ENCODE results near the gene CST3. TPM values are rescaled to one million over a fixed set of nuclear protein-coding genes. Genes with fewer than 3 reads are reported as not detected.

Gene CST3
- total RNA-seq, 1 experiment from 2014 or later, result 262 TPM

DNA sequence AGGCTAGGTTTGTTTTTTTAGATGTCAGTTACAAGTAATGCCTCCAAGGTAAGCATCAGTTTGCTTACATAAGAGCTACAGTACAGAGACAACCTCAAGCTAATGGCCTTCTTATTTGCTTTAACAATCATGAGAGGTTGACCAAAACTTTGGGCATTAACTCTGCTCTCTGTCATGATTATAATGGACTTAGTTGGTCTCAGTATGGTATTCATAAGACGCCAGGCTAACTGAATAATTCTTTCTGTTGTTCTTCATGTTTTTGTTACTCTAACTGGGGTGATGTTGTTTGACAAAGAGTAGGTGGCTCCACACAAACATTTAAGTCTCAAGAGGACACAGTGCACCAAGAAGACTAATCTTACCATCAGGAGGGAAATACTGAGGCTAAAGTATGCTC lies 41.8 kb downstream of the CST3 start:
- H2AFZ ChIP-seq, result no peak overlapping the region
- no peak for TF ChIP-seq EZH2 (IDR thresholded peaks at IDR 0.05; ENCODE audit: low read depth)
- TF ChIP-seq, protein P1, sequence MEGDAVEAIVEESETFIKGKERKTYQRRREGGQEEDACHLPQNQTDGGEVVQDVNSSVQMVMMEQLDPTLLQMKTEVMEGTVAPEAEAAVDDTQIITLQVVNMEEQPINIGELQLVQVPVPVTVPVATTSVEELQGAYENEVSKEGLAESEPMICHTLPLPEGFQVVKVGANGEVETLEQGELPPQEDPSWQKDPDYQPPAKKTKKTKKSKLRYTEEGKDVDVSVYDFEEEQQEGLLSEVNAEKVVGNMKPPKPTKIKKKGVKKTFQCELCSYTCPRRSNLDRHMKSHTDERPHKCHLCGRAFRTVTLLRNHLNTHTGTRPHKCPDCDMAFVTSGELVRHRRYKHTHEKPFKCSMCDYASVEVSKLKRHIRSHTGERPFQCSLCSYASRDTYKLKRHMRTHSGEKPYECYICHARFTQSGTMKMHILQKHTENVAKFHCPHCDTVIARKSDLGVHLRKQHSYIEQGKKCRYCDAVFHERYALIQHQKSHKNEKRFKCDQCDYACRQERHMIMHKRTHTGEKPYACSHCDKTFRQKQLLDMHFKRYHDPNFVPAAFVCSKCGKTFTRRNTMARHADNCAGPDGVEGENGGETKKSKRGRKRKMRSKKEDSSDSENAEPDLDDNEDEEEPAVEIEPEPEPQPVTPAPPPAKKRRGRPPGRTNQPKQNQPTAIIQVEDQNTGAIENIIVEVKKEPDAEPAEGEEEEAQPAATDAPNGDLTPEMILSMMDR (conservative IDR thresholded peaks at IDR 0.05), result no peak
- ChIA-PET CTCF (no interaction called here), POLR2A (ENCODE audit: unreplicated experiment) (no interaction called here)
- no peaks in the 10 kb centered on the region for H3K79me2 ChIP-seq (ENCODE audit: low read depth)
- peaks cover 5% of the 10 kb centered on the region; the same call in 1 of the 2 replicates for H3K27me3 ChIP-seq (ENCODE audit: insufficient read depth, low read depth)
- H3K4me1 ChIP-seq (replicated peaks; ENCODE audit: insufficient read depth), result no peaks in the 10 kb centered on the region
- no peak overlapping the region for H3K4me3 ChIP-seq
- H3K9me2 ChIP-seq (ENCODE audit: insufficient read depth), result no peaks in the 10 kb centered on the region
- H3F3A ChIP-seq (ENCODE audit: insufficient read depth, low read depth), result no peaks in the 10 kb centered on the region
- H3K36me3 ChIP-seq (ENCODE audit: low read depth), result no peaks in the 10 kb centered on the region
- intact Hi-C loops (cut with micrococcal nuclease; ENCODE audit: unreplicated experiment), result no loop called here
- H3K4me2 ChIP-seq, result no peak overlapping the region
- H3K27ac ChIP-seq, result no peak overlapping the region
- H3K9me3 ChIP-seq (ENCODE audit: insufficient read depth, low read depth), result no peaks in the 10 kb centered on the region
- no TSS peak for BruUV-seq (replicated peaks)
- no peaks in the 10 kb centered on the region for H4K20me1 ChIP-seq (ENCODE audit: insufficient read depth)
- DNase-seq, result no peak

- intact Hi-C loops (cut with micrococcal nuclease; ENCODE audit: unreplicated experiment), result no loop called here
- Histone ChIP-seq H3K36me3 (ENCODE audit: low read depth) (no peaks in the 10 kb centered on the region), H3F3A (ENCODE audit: insufficient read depth, low read depth) (no peaks in the 10 kb centered on the region), H3K4me3 (no peak overlapping the region), H3K79me2 (ENCODE audit: low read depth) (no peaks in the 10 kb centered on the region), H3K9me2 (ENCODE audit: insufficient read depth) (no peaks in the 10 kb centered on the region), H2AFZ (no peak overlapping the region), H3K27me3 (ENCODE audit: insufficient read depth, low read depth) (no peaks in the 10 kb centered on the region), H3K9me3 (ENCODE audit: insufficient read depth, low read depth) (no peaks in the 10 kb centered on the region), H4K20me1 (ENCODE audit: insufficient read depth) (no peaks in the 10 kb centered on the region), H3K27ac (no peak overlapping the region), H3K4me1 (replicated peaks; ENCODE audit: insufficient read depth) (no peaks in the 10 kb centered on the region), H3K4me2 (no peak overlapping the region)
- BruUV-seq (replicated peaks), result no TSS peak
- no peak for DNase-seq
- POLR2A ChIA-PET (ENCODE audit: unreplicated experiment), result no interaction called here
- CTCF ChIA-PET, result no interaction called here
- TF ChIP-seq, protein P1 (conservative IDR thresholded peaks at IDR 0.05), result no peak
- TF ChIP-seq EZH2 (IDR thresholded peaks at IDR 0.05; ENCODE audit: low read depth), result no peak
Observed at GRCh38 chr20:23588434-23589403, 49.0 kb downstream of the CST3 start.

- intact Hi-C loops (cut with micrococcal nuclease; ENCODE audit: unreplicated experiment), result no loop called here
- no peaks in the 10 kb centered on the region for H3K79me2 ChIP-seq (ENCODE audit: low read depth)
- no peaks in the 10 kb centered on the region for H4K20me1 ChIP-seq (ENCODE audit: insufficient read depth)
- no peak overlapping the region for H3K4me3 ChIP-seq
- no peak overlapping the region for H2AFZ ChIP-seq
- TF ChIP-seq, protein P1 (conservative IDR thresholded peaks at IDR 0.05), result no peak
- no peak for TF ChIP-seq EZH2 (IDR thresholded peaks at IDR 0.05; ENCODE audit: low read depth)
- ChIA-PET CTCF (no interaction called here), POLR2A (ENCODE audit: unreplicated experiment) (no interaction called here)
- no peaks in the 10 kb centered on the region for H3K9me2 ChIP-seq (ENCODE audit: insufficient read depth)
- no peak for DNase-seq
- BruUV-seq (replicated peaks), result no TSS peak
- H3K27ac ChIP-seq, result no peak overlapping the region
- H3K4me2 ChIP-seq, result no peak overlapping the region
- no peaks in the 10 kb centered on the region for H3K27me3 ChIP-seq (ENCODE audit: insufficient read depth, low read depth)
- H3K36me3 ChIP-seq (ENCODE audit: low read depth), result no peaks in the 10 kb centered on the region
- H3F3A ChIP-seq (ENCODE audit: insufficient read depth, low read depth), result no peaks in the 10 kb centered on the region
- H3K9me3 ChIP-seq (ENCODE audit: insufficient read depth, low read depth), result no peaks in the 10 kb centered on the region
- no peaks in the 10 kb centered on the region for H3K4me1 ChIP-seq (replicated peaks; ENCODE audit: insufficient read depth)
Observed at GRCh38 chr20:23587631-23588030, 50.1 kb downstream of the CST3 start.
